Fibroblast of skin of scalp (primary cell): Measurements from ENCODE around the gene TRMT61A.
"Not testable (repeated sequence)": the region's sequence is repeated elsewhere in the genome, so short reads cannot be mapped to it uniquely, and the experiment has no call there.

Source experiments
- DNase-seq: peaks from one replicate; pipeline ENCODE4 v3.0.0-alpha.2; 2013

TRMT61A gene

GRCh38 chr14:103523575-103523954, 5.4 kb upstream of the TRMT61A start:
- no peak for DNase-seq

GRCh38 chr14:103524002-103524935, 4.7 kb upstream of the TRMT61A start:
- DNase-seq: no peak

- not testable (repeated sequence) for DNase-seq
These were observed 3.4 kb upstream of the TRMT61A start for GRCh38 chr14:103525430-103526246.

- no peak for DNase-seq
These were observed 2.6 kb upstream of the TRMT61A start for GRCh38 chr14:103526247-103526913.

- DNase-seq: no peak
These were observed 2.1 kb upstream of the TRMT61A start for GRCh38 chr14:103526914-103527248.

GRCh38 chr14:103527408-103528145, 1.4 kb upstream of the TRMT61A start:
- DNase-seq: peak; percentile 60

GRCh38 chr14:103528146-103528586, 830 bp upstream of the TRMT61A start:
- DNase-seq: no peak

GRCh38 chr14:103529383-103530365, 678 bp downstream of the TRMT61A start:
- DNase-seq: no peak

GRCh38 chr14:103530390-103530789, 1.4 kb downstream of the TRMT61A start:
- no peak for DNase-seq

- no peak for DNase-seq
These were observed 1.8 kb downstream of the TRMT61A start for GRCh38 chr14:103530831-103531230.

GRCh38 chr14:103531421-103532215, 2.6 kb downstream of the TRMT61A start:
- no peak for DNase-seq

- no peak for DNase-seq
These were observed 3.5 kb downstream of the TRMT61A start for GRCh38 chr14:103532216-103533136.

GRCh38 chr14:103533137-103533998, 4.4 kb downstream of the TRMT61A start:
- DNase-seq: no peak

- no peak for DNase-seq
These were observed 5.1 kb downstream of the TRMT61A start for GRCh38 chr14:103533999-103534575.

- DNase-seq: no peak
These were observed 5.6 kb downstream of the TRMT61A start for GRCh38 chr14:103534576-103535061.

GRCh38 chr14:103535081-103535890, 6.3 kb downstream of the TRMT61A start:
- DNase-seq: no peak
